Stromal cell of bone marrow (primary cell): ENCODE measurements around the gene ADCY9.

ENCODE experiments used
- DNase-seq: peaks from one replicate; pipeline ENCODE4 v3.0.0-alpha.2; 2012; ENCODE audit warnings: low read depth

ADCY9 gene

DNA sequence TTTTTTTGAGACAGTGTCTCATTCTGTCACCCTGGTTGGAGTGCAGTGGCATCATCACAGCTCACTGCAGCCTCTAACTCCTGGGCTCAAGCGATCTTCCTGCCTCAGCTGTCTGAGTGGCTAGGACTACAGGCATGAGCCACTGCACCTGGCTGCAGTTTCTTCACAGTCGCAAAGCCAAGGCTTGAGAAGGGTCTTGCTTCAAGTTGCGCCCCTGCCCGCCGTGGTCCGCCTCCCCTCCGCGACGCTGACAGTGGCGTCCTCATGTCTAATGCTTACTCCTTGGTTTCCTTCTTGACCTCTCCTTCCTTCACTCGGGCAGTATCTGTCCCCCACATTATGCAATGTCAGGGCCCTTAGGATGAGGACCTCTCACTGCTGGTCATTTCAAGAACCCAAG lies 112.7 kb downstream of the ADCY9 start:
- no peak for DNase-seq

DNA sequence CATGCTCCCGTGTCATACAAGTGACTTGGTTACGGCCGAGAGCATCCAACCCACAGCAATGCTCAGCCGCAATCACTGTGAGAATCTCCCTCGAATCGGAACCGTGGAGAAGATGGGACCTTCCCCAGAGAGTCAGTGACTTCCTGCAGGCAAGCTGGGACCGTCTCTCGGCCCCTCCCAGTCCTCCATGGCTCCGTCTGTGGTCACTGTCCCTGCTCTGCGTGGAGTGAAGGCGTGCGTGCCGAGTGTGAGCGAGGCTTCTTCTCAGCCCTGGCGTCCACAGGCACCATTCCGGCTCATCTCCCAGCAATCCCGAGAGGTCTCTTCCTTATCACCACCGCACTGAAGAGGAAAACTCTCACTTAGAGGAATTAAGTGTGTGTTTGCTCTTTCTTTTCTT lies 113.1 kb downstream of the ADCY9 start:
- no peak for DNase-seq

DNA sequence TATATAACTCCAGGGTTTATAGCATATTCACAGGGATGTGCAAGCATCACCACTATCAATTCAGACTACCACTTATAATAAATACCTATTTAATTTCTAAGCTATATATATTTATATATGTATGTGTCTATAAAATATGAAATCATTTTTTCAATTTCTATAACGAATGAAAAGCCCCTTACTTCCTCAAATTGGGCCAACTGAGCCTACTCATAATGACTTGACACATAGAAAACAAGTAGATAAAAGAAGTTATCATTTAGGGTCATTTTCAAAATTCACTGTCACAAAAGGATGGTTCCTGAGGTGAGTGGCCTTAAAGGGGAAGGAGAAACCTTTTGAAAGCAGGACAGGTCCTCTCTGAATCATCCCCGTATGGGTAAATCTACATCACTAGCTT lies 114.1 kb downstream of the ADCY9 start:
- no peak for DNase-seq

DNA sequence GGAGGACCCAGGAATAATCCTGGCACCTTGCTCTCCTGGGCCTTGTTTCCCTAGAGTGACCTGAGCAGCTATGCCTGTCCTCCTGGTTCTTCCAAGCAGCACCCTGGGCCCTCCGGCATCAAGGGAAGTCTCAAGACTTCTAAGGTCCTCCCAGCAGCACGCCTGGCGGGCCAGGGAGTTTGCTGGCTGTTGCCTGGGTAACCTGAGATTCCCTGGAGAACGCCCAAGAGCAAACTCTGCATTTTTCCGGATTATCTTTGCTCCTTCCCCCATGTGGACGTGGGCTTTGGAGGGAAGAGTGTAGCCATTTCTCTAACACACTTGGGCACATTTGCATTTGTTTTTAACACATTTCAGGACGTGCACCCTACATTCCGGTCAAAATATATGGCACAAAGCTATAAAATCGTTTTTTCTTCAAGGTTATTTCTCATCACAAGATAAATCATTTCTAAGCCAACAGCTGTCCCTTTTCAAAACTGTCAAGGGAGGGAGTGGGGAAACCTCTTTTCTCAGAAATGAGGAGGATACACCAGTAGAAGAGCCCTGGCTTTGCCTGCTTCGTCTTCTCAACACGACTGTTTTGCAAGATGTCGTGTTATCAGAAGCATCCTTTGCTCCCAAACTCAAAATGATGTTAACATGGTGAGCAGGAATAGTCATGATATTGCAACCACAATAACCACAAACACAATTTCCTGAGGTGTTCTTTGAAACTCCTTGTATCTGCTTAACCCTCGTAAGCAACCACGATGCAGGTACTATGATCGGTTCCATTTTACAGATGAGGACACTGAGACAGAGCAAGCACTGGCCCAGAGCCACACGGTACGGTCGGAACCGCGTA lies 116.5 kb downstream of the ADCY9 start:
- DNase-seq: peak; percentile 52

DNA sequence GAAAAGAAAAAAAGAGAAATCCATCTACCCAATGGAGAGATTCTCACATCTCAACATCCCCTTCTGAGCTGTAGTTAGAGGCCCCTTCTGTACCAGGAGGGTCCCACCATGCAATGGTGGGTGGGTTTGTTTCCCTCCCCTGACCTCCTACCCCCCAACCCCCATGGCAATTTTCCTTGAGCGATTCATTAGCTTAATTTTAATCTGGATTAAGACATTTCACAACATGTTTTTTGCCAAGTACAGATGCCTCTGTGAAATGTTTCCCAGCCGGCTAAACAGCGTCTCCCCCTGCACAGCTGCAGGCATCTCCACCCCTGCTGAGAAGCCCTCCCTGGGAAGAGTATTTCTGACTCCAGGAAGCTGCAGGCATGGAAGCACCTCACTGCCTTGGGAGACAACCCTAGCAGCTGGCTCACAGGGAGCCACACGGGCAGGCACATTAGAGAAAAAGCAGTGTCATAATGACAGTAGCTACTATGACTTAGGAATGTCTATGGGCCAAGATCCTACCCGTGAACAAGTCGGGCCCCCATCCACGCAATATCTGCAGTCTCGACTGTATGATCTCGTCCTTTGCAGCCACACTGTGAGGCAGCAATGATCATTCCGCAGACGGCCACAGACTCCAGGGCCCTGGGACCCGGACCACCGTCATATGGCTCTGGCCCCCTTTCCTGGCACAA lies 117.3 kb downstream of the ADCY9 start:
- no peak for DNase-seq

DNA sequence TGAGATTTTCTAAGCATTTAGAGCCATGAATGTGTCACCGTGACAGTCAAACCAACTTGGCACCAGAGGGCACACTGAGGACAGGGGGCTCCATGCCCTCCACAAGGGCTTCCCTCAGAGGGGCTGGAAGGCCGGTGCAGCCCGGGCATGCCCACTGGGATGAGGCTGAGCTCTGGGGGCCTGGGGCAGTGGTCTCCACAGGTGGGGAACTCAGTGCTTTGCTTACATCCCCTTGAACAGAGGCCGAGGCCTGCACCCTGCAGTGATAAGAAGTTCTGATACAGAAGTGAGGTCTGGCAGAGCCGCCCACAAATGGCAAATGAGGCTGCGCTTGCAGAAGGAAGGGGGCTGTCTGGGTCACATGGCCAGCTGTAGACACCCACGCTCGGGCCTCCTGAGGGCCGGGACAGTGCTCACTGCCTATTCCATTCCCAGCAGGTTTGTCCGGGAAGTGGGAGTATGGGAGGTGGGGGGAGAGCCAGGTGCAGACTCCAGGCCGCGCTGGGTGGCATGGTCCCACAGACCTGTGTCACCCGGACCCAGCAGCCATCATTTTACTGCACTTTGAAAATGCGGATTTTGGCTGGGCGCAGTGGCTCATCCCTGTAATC lies 118.9 kb downstream of the ADCY9 start:
- DNase-seq: no peak

GRCh38 chr16:3995001-3995400 lies 121.2 kb downstream of the ADCY9 start:
- no peak for DNase-seq

DNA sequence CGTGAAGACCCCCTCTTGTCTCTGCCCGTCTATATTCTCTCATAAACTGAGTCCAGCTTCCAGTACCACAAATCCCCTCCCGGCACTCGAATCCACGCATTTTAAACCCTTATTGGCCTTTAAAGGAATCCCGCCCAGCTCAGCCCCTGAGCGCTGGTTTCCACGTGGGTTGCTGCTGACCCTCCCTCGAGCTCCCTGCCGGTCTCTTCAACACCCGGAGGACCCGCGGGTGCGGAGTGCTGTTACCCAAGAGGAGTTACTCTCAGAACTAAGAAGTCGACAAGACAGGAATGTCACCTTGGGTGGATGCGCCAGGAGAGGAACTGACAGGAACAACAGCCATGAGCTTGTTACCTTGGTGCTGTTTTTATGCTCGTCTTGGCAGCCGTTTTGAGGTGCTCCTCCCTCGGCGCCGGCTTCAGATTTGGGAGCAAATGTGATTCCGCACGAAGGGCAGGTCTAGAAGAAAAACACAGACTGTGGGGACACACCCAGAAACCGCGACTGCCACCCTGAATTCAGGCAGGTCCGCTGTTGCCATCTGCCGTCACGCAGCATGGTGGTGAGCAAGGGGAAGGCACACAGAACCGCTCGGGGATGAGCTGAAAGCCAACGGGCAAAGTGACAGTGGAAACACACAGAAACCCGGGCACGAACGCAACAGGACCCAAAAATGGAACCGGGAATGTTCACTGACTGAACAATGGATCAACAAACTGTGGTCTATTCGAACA lies 123.0 kb downstream of the ADCY9 start:
- DNase-seq: no peak

DNA sequence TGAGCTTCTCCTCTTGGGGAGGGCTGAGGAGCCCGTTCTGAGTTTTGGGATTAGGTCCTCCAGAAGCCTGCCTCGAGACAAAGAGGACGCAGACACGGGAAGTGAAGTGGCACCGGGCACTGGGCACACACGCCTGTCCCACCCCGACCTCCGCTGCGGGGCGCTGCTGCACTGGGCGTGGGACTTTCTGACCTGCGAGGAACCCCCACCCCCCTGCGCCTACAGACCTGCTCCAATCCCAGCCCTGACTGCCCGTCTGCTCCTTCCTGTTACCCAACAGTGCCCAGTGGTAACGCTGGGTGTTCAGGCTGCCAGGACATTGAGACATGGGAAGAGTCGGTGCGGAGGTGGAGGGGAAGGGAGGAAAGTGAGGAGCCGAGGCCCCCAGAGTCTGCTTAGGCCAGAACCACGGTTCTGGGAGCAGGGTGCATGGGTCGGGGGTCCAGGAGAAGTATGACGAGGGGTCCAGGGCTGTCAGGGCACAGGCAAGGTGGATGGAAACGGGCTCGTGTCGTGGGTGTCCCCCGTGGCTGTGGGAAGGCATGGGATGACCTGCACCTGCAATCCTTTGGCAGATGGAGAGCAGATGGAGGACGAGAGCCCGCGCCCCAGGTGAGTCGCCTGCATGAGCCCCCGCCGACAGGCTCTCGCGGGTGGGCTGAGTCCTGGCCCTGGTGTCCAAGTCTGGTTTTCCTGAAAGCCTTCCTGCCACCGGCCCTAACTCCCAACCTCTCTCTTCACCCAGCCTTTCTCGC lies 123.8 kb downstream of the ADCY9 start:
- no peak for DNase-seq

- DNase-seq: no peak
Measured at GRCh38 chr16:3988824-3989223, 127.4 kb downstream of the ADCY9 start.

DNA sequence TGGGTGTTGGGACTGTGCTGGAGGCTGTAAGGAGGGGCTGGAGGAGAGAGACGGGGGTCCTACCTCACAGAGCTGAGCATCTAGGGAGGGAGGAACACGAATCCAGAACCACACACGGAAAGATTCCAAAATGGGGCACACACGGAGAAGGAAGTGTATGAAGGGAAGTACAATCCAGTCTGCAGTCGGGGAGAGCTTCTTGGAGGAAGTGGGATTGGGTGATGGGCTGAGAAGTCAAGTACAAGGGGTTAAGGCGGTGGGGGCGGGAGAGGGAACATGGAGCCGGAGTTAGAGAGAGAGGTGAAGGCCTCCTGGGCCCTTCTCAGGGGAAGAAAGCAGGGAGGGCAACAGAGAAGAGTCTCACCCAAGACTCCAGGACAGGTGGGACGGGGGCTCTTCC lies 128.2 kb downstream of the ADCY9 start:
- no peak for DNase-seq

- no peak for DNase-seq
Measured at GRCh38 chr16:3987231-3987630, 129.0 kb downstream of the ADCY9 start.

DNA sequence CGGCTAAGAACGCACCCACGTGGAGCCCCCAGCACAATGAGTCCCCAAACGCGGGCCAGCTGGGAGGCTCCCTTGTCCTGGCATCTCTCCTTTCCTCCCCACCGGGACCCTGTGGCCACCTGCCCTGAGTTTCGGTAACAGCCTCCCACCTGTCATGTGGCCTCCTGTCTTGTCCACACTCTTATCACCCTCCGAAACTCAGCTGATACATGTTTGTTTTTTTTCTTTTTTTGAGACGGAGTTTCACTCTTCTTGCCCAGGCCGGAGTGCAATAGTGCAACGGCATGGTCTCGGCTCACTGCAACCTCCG lies 130.1 kb downstream of the ADCY9 start:
- DNase-seq: no peak

DNA sequence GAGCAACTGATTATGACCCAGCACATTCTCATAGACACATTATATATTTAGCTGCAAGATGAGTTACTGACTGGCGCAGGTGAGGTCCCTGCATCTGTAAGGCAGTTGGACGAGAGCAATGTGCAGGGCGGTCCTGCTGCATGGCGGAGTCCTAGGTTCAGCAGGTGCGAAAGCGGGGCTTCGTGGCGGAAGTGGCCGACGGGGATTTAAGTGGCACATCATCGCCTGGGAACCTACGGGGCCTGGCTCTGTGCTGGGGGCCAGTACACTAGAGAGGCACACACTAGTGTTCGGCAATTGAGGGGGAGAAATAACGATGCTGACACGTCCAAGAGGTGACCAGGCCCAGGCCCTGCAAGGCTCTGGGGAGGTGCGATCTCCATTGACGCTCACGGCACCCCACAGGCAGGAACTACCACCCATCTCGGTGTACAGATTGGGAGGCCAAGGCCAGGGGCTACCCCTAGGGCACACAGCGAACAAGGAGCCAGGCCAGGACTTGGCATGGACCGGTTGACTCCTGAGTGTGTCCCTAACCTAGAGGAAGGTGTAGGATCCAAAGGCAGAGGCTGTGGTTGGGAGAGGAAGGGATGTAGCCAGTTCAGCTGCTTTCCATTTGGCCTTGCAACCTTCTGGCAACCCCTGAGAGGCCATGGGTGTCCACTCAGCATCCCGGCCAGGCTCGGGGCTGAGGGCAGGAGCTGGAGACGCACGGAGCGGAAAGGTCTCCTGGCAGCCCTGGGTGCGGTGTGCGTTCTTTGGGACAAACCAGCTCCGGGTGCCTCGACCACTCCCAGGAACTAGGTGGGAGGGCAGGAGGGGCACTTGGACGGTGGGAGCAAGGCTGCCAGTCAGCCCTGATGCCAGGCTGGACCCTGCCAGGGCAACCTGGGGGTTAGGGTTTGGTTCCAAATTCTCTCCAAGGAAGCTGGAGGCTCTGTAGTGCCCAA lies 131.9 kb downstream of the ADCY9 start:
- no peak for DNase-seq

GRCh38 chr16:3983081-3983520 lies 133.1 kb downstream of the ADCY9 start:
- DNase-seq: no peak

GRCh38 chr16:3982216-3982615 lies 134.0 kb downstream of the ADCY9 start:
- no peak for DNase-seq

- no peak for DNase-seq
Measured at GRCh38 chr16:3980253-3981111, 135.8 kb downstream of the ADCY9 start.

DNA sequence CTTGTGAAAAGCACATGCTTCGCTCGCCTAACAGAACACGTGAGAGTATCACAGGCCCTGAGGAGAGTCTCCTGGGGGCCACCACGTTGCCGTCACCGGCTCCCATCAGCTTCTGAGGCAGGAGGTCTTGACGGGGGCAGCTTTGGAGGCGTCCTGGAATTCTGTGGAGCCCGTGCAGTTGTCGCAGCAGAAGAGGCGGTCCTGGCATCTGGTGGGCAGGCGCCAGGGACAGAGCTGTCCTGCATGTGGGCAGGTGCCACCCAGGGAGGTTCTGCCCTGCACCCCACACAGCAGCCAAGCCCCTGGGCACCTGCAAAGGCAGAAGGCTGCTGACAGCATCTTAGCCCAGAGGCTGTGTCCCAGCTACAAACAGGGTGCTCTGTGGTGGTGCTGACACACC lies 136.7 kb downstream of the ADCY9 start:
- no peak for DNase-seq

GRCh38 chr16:3979070-3979469 lies 137.2 kb downstream of the ADCY9 start:
- DNase-seq: no peak

DNA sequence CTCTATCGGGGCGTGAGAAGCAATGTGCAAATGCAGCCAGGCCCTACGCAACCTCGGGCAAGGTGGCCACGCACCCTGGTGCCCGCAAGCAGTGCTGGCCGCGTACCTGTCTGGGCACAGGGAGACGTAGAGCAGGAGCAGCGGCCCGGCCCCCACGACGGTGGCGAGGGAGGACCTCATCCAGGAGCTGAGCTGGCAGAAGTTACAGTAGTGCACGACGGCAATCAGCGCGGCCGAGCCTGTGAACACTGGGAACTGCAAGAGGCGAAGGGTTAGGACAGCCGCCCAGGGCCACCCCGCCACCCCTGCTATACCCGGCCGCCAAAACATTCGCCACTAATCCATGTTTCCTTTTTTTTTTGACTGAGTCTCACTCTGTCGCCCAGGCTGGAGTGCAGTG lies 138.9 kb downstream of the ADCY9 start:
- no peak for DNase-seq
